Hematopoietic multipotent progenitor cell treated with erythropoietin and hydrocortisone succinate and interleukin-3 and kit ligand, for 15 days (in vitro differentiated cells): ENCODE results near the gene ZNF497.
"Not testable (repeated sequence)": the region's sequence is repeated elsewhere in the genome, so short reads cannot be mapped to it uniquely, and the experiment has no call there.

Experiments used
- DNase-seq: peaks from one replicate; pipeline ENCODE4 v3.0.0-alpha.2; 2015; ENCODE audit warnings: low spot score

Gene ZNF497

DNA sequence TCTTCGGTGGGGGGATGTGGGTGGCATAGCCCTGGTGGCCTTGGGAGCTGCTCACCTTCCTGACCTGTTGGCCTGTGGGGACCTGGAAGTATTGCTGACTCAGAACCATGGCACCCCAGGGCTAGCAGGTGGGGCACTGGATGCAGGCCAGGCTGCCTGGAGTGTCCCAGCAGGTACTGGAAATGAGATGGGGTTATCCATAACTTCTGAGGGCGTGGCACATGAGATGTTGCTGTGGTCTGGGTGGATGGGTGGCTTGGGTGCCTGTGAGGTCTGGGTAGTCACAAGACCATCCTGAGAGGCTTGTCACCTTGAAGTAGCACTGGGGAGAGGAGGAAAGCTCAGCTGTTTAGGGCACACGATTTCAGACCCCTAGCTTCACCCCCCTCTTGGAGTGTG lies 32.3 kb upstream of the ZNF497 start:
- no peak for DNase-seq

DNA sequence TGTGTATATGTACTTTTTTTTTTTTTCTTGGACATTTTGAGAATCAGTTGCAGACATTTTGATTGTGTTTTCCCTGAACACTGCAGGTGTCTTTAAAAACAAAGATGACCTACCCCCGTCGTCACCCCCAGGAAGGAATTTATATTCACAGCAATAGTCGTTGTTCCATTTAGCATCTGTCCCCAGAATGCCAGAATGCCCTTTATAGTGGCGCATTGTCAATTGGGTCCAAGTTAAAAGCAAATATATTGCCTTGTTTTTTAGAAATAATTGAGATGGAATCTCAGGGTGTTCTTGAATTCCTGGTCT lies 31.1 kb upstream of the ZNF497 start:
- no peak for DNase-seq

DNA sequence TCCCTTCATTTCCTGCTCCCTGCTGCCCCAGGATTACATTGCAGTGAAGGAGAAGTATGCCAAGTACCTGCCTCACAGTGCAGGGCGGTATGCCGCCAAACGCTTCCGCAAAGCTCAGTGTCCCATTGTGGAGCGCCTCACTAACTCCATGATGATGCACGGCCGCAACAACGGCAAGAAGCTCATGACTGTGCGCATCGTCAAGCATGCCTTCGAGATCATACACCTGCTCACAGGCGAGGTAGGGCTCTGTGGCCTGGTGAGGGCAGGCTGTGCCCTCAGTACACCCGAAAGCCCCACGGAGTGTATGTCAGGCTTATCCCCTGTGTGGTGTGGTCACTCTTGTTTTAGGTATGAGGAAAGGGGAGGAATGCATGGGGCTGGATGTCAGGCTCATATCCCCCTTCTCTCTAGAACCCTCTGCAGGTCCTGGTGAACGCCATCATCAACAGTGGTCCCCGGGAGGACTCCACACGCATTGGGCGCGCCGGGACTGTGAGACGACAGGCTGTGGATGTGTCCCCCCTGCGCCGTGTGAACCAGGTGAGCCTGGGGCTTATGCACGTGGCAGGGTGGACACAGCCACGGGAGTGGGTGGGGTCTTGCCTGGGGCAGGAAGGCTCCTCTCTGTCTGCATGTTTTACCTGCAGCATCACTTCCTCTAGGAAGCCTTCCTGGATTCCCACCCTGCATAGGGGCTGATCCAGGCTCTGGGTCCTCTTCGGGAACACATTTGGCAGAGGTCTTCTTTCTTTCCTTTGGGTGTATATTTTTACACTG lies 30.6 kb upstream of the ZNF497 start:
- DNase-seq = no peak

DNA sequence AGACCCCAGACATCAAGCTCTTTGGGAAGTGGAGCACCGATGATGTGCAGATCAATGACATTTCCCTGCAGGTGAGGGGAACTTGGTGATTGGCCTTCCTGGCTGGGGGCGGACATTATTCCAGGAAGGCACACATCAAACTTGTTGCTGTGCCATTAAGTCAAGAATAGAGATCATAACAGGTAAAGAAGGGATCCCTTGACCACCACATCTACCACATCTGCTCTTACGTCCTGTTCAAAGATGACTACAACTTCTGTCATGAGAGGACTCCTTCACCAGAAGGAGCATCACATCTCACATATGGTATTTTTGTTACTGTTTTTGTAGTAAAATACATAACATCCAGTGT lies 25.6 kb upstream of the ZNF497 start:
- no peak for DNase-seq

DNA sequence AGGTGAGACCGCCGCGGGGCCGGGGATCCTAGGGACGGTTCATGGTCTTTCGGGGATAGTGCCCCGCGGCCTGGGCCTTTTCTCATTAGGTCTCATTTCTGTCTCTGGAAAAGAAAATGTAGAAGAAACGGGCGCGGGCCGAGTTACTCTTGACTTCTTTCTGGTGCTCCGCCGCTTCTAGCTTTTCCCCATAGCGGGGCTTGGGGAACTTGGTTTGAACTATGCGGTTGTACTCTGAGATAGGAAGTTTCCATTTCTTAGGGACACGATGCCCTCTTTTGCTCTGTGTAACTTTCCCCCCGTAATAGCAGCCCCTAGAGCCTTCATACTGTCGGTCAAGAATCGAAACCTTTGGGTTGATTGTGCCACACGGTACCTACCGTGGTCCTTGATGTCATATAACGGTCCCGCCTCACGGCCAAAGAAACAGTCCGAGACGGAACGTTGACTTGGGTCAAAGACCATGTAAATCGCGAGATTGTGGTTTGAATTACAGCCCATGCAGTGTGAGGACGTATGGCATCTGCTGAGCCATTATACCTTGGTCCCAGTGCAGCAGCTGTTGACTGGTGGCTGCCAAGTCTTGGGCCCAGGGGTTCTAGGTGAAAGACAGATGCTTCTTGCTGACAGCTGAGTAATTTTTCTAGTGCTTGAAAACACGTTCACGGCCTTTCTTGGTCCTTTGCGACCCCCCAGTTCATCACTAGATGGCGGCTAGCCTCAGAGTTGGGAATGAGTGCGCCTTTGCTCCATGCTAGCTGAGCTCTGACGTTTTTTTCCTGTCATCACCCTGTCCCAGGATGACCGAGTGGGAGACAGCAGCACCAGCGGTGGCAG lies 25.0 kb upstream of the ZNF497 start:
- DNase-seq = no peak

DNA sequence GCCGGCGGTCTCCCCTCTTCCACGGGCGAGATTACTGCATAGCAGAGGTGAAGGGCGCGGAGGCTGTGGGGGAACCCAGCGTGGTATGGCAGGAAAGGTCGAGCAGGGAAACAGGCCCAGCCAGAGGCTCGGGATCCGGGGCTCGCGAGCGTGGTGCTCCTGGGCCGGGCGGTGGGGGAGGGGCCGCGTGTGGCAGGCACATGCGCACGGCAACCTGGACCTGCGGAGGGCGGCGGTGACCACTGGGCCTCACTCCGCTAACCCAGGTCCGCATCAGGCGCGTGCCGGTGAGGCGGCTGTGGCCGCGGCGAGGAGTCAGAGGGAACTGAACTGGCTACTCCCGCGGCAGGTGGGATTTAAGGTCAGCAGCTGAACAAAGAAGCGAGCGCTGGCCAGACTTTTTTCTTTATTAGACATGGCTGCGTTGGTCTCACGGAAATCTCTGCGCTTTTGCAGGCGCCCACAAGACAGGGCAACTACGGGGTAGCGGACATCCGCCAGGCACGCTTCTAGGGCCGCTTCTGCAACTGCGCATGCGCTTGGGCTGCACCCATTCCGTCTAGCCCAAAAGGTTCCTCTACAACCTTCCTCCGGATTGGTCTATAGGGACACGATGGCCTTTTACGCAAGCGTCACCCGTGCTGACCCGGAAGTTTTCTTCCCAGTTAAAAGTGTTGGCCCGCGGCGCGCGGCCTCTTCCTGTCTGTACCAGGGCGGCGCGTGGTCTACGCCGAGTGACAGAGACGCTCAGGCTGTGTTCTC lies 24.2 kb upstream of the ZNF497 start, which contains the start of gene RPS5:
TSS of gene RPS5 (plus strand) at position 694 of the 762 bp plus-strand sequence. CDS start 869 bp downstream, outside the sequence.
- peak; percentile 99 for DNase-seq

DNA sequence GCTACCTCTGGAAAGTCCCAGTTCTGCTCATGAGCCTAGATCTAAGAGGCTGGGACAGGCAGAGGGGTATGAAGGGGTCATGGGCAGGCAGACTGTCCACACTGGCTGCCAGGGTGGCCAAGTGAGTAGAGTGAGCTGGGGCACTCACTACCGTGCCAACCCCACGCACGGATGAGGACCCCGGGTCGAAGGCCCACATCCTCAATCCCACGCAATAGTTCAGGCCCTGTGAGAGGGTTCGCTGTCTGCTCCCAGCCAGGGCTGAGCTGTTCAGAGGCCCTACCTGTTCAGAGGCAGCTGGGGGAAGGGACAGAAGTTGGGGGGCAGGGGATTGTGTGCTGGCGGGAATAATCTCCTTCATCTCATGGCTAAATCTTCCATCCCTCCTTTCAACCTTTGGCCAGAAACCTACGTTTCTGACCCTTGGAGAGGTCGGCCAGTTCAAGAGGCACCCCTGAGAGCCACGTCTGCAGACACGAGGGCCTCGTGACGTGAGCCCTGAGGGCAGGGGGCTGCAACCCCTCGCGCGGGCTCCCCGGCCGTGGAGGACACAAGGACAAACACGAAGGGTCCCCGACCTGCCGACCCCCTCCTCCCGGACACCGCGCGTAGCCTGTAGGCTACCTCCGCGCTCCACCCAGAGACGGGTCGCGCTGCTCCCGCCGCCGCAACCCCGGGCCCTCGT lies 23.5 kb upstream of the ZNF497 start:
- DNase-seq = no peak

DNA sequence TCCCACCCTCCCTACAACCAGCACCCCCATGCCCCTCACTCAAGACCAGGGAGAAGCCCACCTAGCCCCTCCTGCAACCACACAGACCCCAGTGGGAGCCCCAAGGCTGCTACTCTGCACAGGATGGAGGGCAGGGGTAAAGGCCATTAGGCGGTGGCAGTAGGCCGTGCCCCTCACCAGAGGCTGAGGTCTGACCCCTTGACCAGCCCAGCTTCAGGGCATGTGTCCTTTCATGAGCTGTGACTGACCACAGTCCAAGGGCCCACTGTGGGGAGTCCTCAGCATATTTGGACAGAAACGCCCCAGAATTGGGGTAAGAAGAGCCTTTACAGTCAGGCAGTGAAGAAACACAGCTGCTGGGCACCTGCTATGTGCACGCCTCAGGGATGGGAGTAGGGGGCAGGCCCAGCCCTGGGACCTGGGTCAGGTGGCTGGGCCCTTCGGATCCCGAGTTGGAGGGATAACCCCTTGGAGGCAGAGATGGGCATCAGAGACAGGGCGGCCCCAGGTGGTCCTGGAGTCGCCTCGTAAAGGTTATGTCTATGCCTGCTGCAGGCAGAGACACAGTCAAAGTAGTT lies 22.9 kb upstream of the ZNF497 start:
- no peak for DNase-seq

DNA sequence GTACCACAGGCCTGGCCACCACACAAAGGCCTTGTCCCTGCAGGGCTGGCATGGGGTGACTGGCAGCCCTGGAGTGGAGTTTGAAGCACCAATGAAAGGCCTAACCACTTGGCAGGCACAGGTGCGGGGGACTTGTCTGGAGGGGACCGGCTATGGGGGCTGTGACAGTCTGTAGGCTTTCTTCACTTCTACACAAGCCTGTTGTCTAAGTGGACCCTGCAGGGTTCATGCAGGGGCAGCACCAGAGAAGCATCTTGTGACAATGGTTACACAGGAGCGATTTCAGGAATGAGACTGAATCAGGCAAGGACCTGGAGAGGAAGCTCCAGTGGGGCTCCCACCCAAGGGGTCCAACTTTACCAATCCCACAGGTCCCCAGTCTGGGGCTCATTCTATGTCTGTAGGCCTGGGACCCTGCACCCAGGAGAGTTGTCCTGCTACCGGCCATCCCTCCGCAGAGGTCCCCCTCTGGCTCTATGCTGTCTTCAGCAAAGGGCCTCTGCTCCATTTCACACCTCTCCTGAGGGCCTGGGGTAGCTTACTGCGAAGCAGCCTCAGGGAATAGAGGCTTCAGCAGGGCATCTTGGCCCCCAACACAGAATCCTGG lies 20.5 kb upstream of the ZNF497 start:
- DNase-seq = no peak

DNA sequence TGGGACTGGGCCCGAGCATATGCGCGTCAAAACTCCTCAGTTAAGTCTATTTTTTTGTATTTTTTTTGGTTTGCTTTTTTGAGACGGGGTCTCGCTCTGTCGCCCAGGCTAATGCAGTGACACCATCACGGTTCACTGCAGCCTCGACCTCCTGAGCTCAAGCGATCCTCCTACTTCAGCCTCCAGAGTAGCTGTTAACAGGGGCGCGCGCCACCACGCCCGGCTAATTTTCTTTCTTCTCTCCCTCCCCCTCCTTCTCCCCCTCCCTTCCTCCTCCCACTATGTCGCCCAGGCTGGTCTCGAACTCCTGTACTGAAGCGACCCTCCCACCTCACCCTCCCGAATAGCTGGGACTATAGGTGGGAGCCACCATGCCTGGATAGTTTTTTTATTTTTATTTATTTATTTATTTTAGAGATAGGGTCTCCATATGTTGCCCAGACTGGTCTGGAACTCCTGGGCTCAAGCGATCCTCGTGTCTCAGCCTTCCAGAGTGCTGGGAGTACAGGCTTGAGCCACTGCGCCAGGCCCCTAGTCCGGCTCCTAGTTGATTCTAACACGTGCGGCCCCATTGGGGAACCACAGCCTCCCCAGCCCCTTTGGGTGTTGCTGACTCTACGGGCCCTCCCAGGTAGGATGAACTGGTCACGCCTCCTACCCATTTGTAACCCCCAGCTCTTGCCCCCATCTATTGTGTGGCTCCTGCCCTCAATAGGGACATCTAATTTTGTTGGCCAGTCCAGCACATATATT lies 19.1 kb upstream of the ZNF497 start:
- no peak for DNase-seq

DNA sequence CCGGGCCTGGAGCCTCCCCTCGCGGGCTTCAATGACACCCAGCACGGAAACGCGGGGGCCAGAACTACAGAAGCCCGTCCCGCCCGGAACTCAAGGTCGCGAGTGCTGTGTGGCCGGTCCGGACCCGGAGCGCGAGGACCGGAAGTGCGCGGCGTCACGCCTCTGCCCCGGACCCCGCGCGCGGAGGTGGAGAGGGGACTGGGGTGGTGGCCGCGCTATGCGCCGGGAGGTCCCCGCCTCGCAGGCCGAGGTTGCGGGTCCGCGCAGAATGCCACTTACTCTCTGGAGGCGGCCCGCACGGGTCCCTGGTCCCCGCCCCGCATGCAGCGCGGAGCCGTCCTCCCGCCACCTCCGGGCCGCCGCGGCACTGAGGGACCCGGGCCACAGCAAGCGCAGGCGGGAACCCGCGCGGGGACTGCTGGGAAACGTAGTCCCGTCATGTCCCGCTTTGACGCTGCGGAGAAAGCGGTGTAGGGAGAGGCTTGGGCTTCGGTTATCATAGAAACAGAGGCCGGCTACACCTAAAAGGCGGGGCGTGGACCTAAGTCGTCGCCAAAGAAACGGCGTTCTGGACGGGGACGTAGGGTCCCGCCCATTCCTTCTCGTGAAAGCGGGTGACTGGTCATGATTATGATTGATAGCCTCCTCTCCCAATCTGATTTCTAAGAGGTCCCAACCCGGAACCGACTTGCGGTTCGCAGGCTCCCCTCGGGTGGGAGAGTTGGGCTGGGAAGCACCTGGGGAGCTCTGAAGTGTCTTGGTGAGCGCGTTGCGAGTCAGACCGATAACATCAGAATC lies 18.3 kb upstream of the ZNF497 start, which contains the start of gene ZNF837:
TSS of gene ZNF837 (minus strand) at position 369 of the 798 bp plus-strand sequence. CDS start 11,698 bp downstream, outside the sequence.
- DNase-seq = peak; percentile 100

DNA sequence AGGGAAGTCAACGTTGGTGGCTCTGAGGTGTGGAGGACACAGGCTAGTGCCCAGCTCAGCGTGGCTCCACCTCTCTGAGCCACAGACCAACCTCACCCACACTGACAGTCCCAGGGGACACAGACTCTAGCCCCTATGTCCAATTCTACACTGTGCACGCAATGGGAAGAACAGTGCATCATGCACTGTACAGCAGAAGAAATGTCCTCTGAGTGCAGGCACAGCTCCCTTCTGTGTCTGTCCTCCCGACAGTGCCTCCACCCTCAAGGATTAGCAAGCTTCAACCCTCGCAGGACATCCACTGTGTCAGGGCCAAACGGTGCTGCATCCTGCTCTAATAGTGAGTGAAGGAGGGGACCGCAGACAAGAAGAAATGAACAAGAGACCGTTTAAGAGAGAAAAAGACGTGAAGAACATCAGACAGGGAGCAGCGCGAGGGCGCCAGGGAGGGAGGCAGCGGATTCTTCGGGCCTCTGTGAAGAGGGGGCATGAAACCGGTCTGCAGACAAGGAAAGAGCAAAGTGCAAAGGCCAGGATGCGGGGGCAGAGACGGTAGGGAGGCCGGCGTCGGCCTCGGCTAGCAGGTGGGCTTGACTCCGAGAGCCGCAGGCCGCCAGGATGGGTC lies 17.6 kb upstream of the ZNF497 start:
- peak; percentile 26 for DNase-seq

DNA sequence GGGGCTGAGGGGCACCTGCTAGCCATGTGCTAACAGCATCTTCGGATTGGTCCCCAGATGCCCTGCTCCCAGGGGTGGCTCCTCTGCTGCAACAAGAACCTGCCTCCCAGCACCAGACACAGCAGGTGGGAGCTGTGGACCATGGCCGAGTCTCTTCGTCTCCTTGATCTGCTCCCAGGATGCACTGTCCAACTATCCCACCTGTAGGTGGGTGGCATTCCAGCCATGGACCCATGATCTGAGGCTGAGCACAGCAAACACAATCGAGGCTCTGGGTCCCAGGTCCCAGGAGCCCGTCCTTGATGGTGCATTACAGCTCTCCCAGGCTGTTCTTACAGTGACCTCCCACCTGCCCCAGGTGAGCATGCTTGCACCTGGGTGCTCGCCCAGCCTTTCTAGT lies 16.7 kb upstream of the ZNF497 start:
- DNase-seq = no peak

DNA sequence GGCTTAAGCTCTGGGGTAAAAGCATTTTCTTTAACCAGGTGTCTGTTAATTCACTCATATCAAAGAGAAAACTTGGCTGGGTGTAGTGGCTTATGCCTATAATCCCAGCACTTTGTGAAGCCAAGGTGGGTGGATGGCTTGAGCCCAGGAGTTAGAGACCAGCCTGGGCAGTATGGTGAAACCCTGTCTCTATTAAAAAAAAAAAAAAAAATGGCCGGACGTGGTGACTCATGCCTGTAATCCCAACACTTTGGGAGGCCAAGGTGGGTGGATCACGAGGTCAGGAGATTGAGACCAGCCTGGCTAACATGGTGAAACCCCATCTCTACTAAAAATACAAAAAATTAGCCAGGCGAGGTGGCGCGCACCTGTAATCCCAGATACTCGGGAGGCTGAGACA lies 14.2 kb upstream of the ZNF497 start:
- not testable (repeated sequence) for DNase-seq

DNA sequence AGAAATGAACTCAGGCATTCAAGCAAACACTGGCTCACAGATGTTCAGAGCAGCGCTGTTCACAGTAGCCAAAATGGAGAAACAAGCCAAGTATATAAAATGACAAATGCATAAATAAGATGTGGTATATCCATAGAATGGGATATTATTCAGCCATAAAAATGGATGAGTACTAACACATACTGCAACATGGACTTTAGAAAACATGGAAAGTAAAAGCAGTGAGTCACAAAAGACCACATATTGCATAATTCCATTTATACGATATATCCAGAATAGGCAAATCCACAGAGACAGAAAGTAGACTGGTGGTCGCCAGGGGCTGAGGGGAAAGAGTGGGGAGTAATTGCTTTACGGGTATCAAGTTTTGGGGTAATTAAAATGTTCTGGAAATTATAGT lies 11.6 kb upstream of the ZNF497 start:
- no peak for DNase-seq

DNA sequence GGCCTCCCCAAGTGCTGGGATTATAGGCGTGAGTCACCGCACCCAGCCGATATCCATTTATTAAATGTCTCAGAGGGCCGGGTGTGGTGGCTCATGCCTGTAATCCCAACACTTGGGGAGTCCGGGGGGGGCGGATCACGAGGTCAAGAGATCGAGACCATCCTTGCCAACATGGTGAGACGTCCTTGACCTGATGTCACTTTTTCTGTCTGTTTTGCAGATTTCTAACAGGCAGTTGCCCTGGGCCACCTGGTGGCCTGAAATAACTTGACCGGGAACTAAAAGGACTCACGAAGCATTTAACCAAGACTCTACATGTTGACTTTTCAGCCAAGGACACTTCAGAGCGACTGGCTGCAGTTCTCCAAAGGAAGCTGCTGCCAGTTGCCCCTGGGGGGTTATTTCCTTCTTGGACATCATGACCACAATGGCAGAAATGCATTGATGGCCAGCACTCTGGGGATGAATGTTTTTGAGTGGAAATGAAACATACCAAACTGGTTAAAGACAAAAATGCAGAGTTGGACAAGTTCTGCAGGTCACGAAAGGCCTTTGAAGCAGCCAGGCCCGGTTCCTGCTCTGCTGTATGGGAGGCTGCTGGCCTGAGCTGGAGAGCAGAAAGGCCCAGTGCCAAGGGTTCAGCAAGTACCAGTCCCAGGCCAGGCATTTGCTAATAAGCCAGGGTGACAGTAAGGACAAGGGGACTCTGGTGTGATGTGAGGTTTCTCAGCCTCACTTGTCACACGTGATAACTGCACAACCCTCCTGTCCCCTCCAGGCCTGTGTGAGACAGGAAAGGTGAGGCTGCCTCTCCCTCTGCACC lies 10.0 kb upstream of the ZNF497 start:
- no peak for DNase-seq

DNA sequence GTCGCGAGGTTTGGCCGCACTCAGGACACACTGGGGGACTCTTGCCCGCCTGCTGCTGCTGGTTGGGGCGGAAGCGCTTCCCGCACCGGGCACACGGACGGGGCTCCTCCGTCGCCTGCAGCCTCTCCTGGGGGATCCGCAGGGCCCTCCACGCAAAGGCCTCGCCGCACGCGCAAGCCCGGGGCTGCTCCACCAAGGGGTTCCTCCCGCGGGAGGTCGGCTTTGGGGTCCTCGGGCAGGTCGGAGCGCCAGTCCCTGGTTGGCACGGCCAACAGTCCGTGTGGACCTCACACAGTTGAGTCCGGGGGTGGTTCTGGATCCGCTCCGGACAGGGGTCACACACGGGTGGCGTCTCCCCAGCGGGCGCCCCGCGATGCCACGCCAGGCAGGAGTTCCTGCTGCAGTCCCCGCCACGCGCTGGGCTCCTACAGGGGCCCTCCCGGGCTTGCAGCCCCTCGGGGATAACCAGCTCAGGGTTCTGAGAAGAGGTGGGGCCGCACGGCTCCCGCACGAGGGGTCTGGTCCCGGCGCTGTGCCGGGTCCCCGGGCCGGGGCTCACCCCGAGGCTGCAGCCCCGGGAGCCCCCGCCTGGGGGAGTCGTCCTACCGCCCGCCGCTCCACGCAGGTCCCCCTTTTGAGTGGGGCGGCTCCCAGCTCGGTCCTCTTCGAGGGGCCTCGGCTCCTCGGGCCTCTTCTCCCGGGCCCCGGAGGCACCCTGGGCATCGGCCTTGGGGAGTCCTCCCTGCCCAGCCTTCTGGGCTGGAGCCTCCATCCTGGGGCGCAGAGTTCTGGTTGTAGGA lies 6.2 kb upstream of the ZNF497 start:
- no peak for DNase-seq
